Right lobe of liver (tissue), 4 donors: ENCODE results near the gene PPP2R5A.

ENCODE experiments used
- POLR2A ChIP-seq: fragments of 450-650 bp; IDR thresholded peaks from one replicate; pipeline ENCODE4 v1.6.1; 2017; ENCODE audit warnings: antibody characterized with exemption, mild to moderate bottlenecking
- TF ChIP-seq, protein P1 (sequence below), 4 donors: fragments of 200-600 bp in 3 of 4; fragments of 450-650 bp in 1 of 4; IDR thresholded peaks; one replicate each; pipeline versions ENCODE4 v1.5.1 to v1.8.0; 2016 to 2022; ENCODE audit warnings: antibody characterized with exemption in 4 of 4, mild to moderate bottlenecking in 2 of 4
- donor health status: DM: no; HTN: no; CAD: no.
- donor health status: DM: no; HTN: no; CAD: no.
- donor health status: DM: no; HTN: yes; CAD: no.

DNA sequence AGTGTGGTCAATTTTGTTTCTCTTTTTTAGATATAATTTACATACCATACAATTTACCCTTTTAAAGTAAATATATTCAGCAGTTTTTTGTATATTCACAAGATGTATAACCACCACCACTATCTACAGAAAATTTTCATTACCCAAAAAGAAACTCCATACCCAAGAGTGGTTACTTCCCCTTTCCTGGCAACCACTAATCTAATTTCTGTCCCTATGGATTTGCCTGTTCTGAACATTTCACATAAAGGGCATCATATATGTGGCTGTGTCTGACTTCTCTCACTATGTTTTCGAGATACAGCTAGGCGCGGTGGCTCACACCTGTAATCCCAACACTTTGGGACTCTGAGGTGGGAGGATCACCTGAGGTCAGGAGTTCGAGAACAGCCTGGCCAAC is 115.8 kb downstream of the PPP2R5A start:
- TF ChIP-seq, protein P1, sequence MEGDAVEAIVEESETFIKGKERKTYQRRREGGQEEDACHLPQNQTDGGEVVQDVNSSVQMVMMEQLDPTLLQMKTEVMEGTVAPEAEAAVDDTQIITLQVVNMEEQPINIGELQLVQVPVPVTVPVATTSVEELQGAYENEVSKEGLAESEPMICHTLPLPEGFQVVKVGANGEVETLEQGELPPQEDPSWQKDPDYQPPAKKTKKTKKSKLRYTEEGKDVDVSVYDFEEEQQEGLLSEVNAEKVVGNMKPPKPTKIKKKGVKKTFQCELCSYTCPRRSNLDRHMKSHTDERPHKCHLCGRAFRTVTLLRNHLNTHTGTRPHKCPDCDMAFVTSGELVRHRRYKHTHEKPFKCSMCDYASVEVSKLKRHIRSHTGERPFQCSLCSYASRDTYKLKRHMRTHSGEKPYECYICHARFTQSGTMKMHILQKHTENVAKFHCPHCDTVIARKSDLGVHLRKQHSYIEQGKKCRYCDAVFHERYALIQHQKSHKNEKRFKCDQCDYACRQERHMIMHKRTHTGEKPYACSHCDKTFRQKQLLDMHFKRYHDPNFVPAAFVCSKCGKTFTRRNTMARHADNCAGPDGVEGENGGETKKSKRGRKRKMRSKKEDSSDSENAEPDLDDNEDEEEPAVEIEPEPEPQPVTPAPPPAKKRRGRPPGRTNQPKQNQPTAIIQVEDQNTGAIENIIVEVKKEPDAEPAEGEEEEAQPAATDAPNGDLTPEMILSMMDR (IDR thresholded peaks at IDR 0.05): no peak
- TF ChIP-seq POLR2A: no peak
